HepG2 (cell line): ENCODE results near the gene NPPB. TPM values are rescaled to one million over a fixed set of nuclear protein-coding genes. Genes with fewer than 3 reads are reported as not detected.

ENCODE experiments used
- BCL6 ChIP-seq: IDR thresholded peaks from 2 replicates; pipeline ENCODE4 v1.6.1; 2016; ENCODE audit warnings: missing genetic modification reagents, missing compliant biosample characterization
- DPF2 ChIP-seq: sonication (generic); formaldehyde crosslinking; IDR thresholded peaks from 2 replicates; pipeline ENCODE4 v1.4.0; 2020; ENCODE audit warnings: mild to moderate bottlenecking, low read depth, missing genetic modification reagents, borderline replicate concordance
- E2F5 ChIP-seq: sonication (generic); formaldehyde crosslinking; conservative IDR thresholded peaks from 2 replicates; pipeline ENCODE4 v1.4.0; 2020; ENCODE audit warnings: missing genetic modification reagents
- FOXP1 ChIP-seq, 2 experiments: fragments of 450-650 bp in 1 of 2; IDR thresholded peaks; 2 replicates each; pipeline ENCODE4 v1.6.1; 2017 to 2018; ENCODE audit warnings: antibody characterized with exemption in 1 of 2
- HNRNPL ChIP-seq: fragments of 200-400 bp; formaldehyde crosslinking; IDR thresholded peaks from 2 replicates; pipeline ENCODE4 v1.6.1; 2017; ENCODE audit warnings: mild to moderate bottlenecking, low read depth, low read length
- NFRKB ChIP-seq: fragments of 450-650 bp; IDR thresholded peaks from 2 replicates; pipeline ENCODE4 v1.6.1; 2017
- NRL ChIP-seq: sonication (generic); formaldehyde crosslinking; IDR thresholded peaks from 2 replicates; pipeline ENCODE4 v1.5.0; 2020; ENCODE audit warnings: missing genetic modification reagents, mild to moderate bottlenecking, moderate library complexity, borderline replicate concordance
- SIX4 ChIP-seq: sonication (generic); formaldehyde crosslinking; IDR thresholded peaks from 2 replicates; pipeline ENCODE4 v1.4.0; 2020; ENCODE audit warnings: missing genetic modification reagents
- SKI ChIP-seq: fragments of 450-650 bp; IDR thresholded peaks from one replicate; pipeline ENCODE4 v1.6.1; 2018; ENCODE audit warnings: mild to moderate bottlenecking; ENCODE audit not compliant: partially characterized antibody
- SNAI1 ChIP-seq: sonication (generic); formaldehyde crosslinking; IDR thresholded peaks from 2 replicates; pipeline ENCODE4 v1.5.0; 2020; ENCODE audit warnings: mild to moderate bottlenecking, missing genetic modification reagents, borderline replicate concordance
- ZNF343 ChIP-seq: sonication (generic); formaldehyde crosslinking; IDR thresholded peaks from 2 replicates; pipeline ENCODE4 v1.4.0; 2020; ENCODE audit warnings: mild to moderate bottlenecking, missing genetic modification reagents
- ZNF589 ChIP-seq: sonication (generic); formaldehyde crosslinking; conservative IDR thresholded peaks from 2 replicates; pipeline ENCODE4 v1.8.0; 2022; ENCODE audit warnings: mild to moderate bottlenecking, moderate library complexity, missing genetic modification reagents
- ZNF766 ChIP-seq: sonication (generic); formaldehyde crosslinking; IDR thresholded peaks from 2 replicates; pipeline ENCODE4 v1.5.0; 2020; ENCODE audit warnings: missing genetic modification reagents, borderline replicate concordance
- polyA plus RNA-seq, 8 experiments: library from polyadenylated mRNA; depleted of rRNA in 3 of 8; stranded (reverse) in 7 of 8; unstranded in 1 of 8; fragments of >200 nt; fragmentation: Illumina TruSeq in 4 of 8; extraction: Trizol in 4 of 8; gene quantifications; 2 replicates each; pipeline versions ENCODE4 v1.2.1 to v1.2.3, GENCODE V29; 2011 to 2016; ENCODE audit warnings: low read depth in 4 of 8, missing spikeins in 1 of 8, mixed read lengths in 1 of 8; ENCODE audit not compliant: insufficient read depth in 1 of 8
- total RNA-seq, 5 experiments: library from RNA; depleted of rRNA; stranded (reverse); fragments of >200 nt; fragmentation: Illumina TruSeq; extraction: Trizol; gene quantifications; 2 replicates each; pipeline ENCODE4 v1.2.3, GENCODE V29; 2016; ENCODE audit warnings: low read depth in 1 of 5
- TF ChIP-seq, protein P1 (sequence below): sonication (generic); formaldehyde crosslinking; IDR thresholded peaks from 2 replicates; pipeline ENCODE4 v1.8.0; 2022; ENCODE audit warnings: mild to moderate bottlenecking, missing genetic modification reagents
- TF ChIP-seq, protein P2 (sequence below): sonication (generic); formaldehyde crosslinking; IDR thresholded peaks from 2 replicates; pipeline ENCODE4 v1.8.1; 2023; ENCODE audit warnings: missing genetic modification reagents, inconsistent platforms, borderline replicate concordance
- TF ChIP-seq, protein P3 (sequence below): sonication (generic); formaldehyde crosslinking; IDR thresholded peaks from 2 replicates; pipeline ENCODE4 v1.8.0; 2022; ENCODE audit warnings: mild to moderate bottlenecking, missing genetic modification reagents, moderate library complexity
- TF ChIP-seq, protein P4 (sequence below): sonication (generic); formaldehyde crosslinking; IDR thresholded peaks from 2 replicates; pipeline ENCODE4 v1.5.0; 2020; ENCODE audit warnings: mild to moderate bottlenecking, missing genetic modification reagents

The NPPB gene
- total and polyA plus RNA-seq, 2 of the 13 experiments (the other 11 are each of a cell fraction or from before 2014, with no cell fraction given), result 1.9 TPM; not detected in 1

- TF ChIP-seq E2F5 (peak; percentile 85), DPF2 (CRISPR knock-in tag) (no peak), HNRNPL (no peak), BCL6 (CRISPR knock-in tag) (peak; percentile 73), SIX4 (CRISPR knock-in tag) (peak; percentile 84; the same call in 1 of the 2 replicates), SKI (no peak), ZNF766 (CRISPR knock-in tag) (peak; percentile 98), NFRKB (no peak), SNAI1 (CRISPR knock-in tag) (peak; percentile 93), ZNF343 (CRISPR knock-in tag) (peak; percentile 61; the same call in 1 of the 2 replicates), NRL (CRISPR knock-in tag) (peak; percentile 88), FOXP1 (IDR thresholded peaks at IDR 0.05) (no peak), FOXP1 (CRISPR knock-in tag; IDR thresholded peaks at IDR 0.05) (0 out of 2 replicates have a peak, but pooled peaks have one; percentile 20), ZNF589 (CRISPR knock-in tag) (peak; percentile 96)
- TF ChIP-seq, protein P1, sequence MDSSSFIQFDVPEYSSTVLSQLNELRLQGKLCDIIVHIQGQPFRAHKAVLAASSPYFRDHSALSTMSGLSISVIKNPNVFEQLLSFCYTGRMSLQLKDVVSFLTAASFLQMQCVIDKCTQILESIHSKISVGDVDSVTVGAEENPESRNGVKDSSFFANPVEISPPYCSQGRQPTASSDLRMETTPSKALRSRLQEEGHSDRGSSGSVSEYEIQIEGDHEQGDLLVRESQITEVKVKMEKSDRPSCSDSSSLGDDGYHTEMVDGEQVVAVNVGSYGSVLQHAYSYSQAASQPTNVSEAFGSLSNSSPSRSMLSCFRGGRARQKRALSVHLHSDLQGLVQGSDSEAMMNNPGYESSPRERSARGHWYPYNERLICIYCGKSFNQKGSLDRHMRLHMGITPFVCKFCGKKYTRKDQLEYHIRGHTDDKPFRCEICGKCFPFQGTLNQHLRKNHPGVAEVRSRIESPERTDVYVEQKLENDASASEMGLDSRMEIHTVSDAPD (CRISPR knock-in tag), result no peak
- TF ChIP-seq, protein P2, sequence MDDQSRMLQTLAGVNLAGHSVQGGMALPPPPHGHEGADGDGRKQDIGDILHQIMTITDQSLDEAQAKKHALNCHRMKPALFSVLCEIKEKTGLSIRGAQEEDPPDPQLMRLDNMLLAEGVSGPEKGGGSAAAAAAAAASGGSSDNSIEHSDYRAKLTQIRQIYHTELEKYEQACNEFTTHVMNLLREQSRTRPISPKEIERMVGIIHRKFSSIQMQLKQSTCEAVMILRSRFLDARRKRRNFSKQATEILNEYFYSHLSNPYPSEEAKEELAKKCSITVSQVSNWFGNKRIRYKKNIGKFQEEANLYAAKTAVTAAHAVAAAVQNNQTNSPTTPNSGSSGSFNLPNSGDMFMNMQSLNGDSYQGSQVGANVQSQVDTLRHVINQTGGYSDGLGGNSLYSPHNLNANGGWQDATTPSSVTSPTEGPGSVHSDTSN, result peak; percentile 95
- TF ChIP-seq, protein P3, sequence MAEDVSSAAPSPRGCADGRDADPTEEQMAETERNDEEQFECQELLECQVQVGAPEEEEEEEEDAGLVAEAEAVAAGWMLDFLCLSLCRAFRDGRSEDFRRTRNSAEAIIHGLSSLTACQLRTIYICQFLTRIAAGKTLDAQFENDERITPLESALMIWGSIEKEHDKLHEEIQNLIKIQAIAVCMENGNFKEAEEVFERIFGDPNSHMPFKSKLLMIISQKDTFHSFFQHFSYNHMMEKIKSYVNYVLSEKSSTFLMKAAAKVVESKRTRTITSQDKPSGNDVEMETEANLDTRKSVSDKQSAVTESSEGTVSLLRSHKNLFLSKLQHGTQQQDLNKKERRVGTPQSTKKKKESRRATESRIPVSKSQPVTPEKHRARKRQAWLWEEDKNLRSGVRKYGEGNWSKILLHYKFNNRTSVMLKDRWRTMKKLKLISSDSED, result peak; percentile 93; the same call in 1 of the 2 replicates
- TF ChIP-seq, protein P4, sequence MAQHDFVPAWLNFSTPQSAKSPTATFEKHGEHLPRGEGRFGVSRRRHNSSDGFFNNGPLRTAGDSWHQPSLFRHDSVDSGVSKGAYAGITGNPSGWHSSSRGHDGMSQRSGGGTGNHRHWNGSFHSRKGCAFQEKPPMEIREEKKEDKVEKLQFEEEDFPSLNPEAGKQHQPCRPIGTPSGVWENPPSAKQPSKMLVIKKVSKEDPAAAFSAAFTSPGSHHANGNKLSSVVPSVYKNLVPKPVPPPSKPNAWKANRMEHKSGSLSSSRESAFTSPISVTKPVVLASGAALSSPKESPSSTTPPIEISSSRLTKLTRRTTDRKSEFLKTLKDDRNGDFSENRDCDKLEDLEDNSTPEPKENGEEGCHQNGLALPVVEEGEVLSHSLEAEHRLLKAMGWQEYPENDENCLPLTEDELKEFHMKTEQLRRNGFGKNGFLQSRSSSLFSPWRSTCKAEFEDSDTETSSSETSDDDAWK (CRISPR knock-in tag), result no peak
These were observed 475 bp upstream of the NPPB start (continued) for GRCh38 chr1:11858968-11859871.
